Islet precursor cell (in vitro differentiated cells): ENCODE measurements around the gene NANOGP8.
"Not testable (repeated sequence)": the region's sequence is repeated elsewhere in the genome, so short reads cannot be mapped to it uniquely, and the experiment has no call there.

Source experiments
- DNase-seq: peaks from one replicate; pipeline ENCODE4 v3.0.0-alpha.2; 2018

Gene NANOGP8

GRCh38 chr15:35085176-35085919 lies at the start of gene NANOGP8:
TSS of gene NANOGP8 (minus strand) at chr15:35085295. CDS start at chr15:35085110, 185 bp downstream.
- not testable (repeated sequence) for DNase-seq

- no peak for DNase-seq
These were observed 49.2 kb upstream of the NANOGP8 start for GRCh38 chr15:35134299-35134698.

DNA sequence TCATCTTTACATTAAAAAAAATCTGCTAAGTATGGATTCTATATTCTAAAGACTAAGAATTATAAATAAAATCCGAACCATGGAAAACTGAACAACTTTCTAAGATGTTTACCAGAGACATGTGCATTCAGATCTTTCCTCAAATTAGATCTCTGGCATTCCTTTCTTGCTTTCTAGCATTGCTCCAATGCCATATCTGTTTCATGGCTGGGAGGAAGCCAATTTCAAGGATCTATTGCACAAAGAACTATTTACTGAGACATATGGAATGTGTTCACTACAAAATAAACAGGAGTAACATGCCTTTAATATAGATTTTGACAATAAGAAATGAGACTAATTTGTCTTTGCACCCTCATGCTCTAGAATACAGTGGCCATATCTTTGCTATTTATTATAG lies 45.1 kb upstream of the NANOGP8 start:
- DNase-seq: no peak

GRCh38 chr15:35129361-35129760 lies 44.3 kb upstream of the NANOGP8 start:
- no peak for DNase-seq

GRCh38 chr15:35127717-35128116 lies 42.6 kb upstream of the NANOGP8 start:
- no peak for DNase-seq

GRCh38 chr15:35126236-35126635 lies 41.1 kb upstream of the NANOGP8 start:
- DNase-seq: no peak

DNA sequence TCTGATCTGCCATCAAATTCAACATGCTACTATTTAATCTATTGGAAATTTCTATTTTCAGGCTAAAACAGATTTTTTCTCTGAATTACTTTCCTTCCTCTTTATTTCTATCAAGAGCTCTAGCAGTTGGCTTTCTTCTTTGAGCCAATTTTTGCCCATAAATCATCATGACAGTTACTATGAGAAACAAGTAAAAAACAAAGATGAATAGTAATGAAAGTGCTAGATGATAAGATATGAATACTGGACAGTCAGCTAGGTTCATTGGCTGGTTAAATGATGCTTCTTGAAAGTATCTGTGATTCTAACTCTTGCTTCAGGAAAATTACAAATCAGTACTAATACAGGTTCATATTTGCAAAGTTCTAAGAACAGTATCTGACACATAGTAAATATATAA lies 38.6 kb upstream of the NANOGP8 start:
- no peak for DNase-seq

- DNase-seq: no peak
These were observed 36.7 kb upstream of the NANOGP8 start for GRCh38 chr15:35121611-35122359.

DNA sequence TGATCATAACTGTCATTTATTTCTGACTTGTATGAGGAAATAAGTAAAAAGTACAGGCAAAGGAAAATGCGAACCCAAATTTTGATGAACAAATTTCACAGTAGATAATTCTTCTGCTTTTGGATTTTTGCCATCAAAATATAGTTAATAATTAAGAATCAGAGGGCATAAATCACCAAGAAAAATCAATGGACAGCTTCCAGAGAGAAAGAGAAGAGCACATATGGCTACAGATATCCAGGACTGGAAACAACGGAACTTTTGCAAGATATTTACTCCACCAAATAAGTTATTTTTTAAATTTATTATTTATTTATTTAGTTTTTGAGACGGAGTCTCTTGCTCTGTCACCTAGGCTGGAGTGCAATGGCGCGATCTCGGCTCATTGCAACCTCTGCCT lies 35.1 kb upstream of the NANOGP8 start:
- no peak for DNase-seq

DNA sequence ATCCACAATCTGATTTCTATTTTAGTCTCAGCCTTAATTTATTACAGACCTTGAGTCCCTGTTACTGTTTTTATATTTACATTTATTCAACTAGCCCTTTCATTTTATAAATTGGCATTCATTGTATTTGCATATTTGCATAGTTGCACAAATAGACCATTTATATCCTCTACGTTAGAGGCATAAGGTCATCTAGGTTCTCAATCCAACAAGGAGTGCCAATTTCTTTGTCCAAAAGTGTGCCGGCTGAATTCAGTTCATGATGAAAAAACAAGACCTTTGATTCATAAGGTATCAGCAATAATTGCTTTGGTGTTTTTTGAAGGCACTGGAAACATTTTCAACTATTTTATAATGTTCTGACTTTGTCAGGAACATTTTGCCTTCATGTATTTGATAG lies 33.9 kb upstream of the NANOGP8 start:
- no peak for DNase-seq

DNA sequence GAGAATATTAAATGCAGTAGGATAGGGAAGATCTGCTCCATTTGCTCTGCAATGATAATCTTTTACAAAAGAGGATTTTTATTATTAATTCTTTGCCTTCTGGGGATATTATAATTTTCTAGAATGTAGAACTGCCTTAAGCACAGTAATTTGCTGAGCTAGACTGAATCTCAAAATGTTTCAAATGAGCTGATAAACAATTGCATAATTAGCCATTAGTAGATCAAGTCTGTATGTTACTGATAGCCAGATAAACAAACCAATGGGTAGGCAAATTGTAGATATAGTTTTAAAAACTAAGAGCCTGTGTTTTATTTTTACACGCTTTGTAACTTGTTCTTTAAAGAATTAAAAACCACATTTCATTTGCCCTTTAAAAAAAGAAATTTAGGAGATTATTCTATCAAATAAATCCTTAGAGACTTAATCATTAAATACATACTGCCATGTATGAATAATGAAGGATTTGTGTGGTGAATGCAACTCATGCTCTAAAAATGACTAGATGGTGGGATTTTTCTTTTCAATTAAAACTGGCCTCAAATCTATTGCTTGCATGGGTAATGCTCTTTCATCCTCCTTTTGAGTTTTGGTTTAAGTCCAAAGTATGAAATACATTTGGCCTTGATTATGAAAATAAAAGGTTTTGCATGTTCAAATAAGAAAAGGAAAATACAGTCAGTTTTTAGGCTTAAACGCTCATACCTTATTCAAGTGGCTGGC lies 32.6 kb upstream of the NANOGP8 start:
- DNase-seq: no peak

DNA sequence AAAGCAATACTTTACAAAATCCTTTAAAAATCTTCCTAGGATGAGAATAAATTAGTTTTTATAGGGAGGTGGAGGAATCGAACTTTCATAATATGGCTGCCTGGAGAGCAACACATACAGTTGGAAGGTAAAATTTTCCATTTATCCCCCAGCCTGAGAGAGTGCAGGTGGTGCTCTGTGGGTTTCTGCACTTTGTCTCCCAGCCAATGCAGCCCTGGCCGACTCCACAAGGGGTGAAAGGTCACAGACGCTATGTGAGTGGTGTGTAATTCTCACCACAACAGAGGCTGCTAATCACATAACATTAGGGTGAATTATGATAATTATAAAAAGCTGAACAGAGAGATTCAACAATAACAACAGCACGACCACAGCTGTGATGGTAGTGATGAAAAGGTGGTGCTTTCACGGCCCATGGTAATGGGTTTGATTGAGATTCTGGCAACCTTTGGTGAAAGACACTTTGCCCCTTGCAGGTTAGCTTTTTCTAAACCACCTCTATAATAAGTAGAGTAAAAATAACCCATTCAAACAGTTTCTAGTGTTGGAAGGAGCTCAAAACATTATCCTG lies 30.1 kb upstream of the NANOGP8 start:
- DNase-seq: peak; percentile 55

DNA sequence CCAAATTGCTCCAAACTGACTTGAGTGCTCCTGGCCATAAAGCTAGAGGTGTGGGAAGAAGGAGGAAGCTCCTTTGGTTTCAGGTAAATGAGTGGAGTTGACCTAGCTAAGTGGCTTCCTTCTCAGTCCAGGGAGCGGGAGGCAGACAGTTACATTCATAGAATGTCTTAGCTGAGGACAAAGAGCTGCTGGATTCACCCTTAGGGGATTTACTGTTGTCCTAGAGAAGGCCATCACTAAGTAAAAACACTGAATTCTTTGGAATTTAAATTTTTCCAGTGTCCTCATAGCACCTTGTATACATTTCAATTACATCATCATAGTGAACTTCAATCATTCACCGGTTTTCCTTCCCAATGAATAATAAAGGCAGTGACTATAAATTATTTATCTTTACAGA lies 27.3 kb upstream of the NANOGP8 start:
- no peak for DNase-seq

- DNase-seq: no peak
These were observed 26.8 kb upstream of the NANOGP8 start for GRCh38 chr15:35111861-35112260.

GRCh38 chr15:35108453-35108852 lies 23.4 kb upstream of the NANOGP8 start:
- no peak for DNase-seq

DNA sequence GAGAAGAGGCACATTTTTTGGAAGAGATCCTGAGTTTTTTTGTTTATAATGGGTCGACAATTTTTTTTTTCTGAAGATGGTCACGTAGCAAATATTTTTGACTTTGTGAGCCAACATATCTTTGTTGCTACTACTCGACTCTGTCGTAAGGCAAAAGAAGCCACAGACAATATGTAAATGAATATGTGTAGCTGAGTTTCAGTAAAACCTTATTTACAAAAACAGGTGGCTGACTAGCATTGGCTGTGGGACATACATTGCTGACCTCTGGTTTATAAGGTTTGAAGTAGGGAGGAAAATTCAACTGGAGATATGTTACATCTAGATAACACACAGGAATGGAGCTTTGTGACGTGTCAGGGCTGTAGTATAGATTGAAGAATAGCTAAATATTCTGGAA lies 22.5 kb upstream of the NANOGP8 start:
- DNase-seq: no peak

DNA sequence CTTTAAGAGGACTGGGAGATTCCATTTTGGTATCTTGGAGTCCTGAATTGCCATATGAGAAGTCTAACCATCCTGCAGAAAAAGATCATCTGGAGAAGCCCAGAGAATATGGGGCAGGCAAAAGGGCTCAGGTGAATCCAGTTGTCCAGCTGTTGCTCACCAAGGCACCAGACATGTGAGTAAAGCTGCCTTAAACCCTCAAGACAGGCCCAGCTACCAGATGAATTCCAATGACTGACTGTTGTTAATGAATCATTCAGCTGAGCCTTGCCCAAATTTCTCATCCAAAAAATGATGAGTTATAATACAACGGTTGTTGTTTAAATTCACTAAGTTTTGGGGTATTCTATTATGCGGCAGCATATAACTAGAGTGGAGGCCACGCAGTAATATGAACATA lies 22.0 kb upstream of the NANOGP8 start:
- DNase-seq: no peak

DNA sequence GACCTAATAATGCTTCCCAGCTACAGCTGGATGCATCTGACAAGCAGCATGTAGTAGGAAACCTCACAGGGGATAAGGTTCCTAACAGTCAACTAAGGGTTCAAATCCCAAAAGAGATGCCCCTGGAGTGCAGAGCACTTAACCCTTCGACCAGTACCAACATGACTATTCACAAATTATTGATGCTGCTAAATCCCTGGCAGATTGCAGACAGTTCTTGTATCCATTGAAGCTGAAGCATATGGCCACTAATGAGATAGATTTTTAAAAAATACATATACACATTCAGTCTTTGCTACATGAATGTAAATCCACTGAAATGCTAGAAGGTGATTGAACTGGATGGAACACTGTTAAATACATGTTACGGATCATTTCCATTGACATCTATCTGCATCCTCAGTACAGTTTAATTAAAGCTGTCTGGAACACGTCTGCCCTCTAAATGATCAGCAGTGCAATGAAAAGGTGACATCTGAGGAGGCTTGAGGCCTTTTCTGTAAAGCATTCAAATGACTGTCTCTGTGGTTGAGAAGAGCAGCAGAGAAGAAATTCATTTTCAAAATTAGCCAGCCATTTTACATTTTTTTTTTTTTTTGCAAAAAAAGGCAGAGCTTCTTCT lies 19.5 kb upstream of the NANOGP8 start:
- no peak for DNase-seq

DNA sequence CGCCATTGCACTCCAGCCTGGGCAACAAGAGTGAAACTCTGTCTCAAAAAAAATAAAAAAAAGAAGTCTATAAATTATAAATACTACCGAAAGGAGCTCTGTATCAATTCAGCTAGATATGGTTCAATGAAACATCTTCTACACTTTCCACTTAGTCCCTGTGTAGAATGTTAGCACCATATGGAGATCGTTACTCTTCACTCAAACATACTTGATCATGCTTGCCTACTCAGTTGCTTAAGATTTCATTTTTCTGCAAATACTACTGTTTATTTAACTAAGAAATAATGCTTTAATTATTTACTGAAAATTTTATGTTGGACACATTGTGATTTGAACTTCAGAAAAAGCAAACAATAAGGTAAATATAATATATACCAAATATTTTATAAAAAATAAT lies 17.1 kb upstream of the NANOGP8 start:
- no peak for DNase-seq

GRCh38 chr15:35101335-35101734 lies 16.2 kb upstream of the NANOGP8 start:
- DNase-seq: no peak

DNA sequence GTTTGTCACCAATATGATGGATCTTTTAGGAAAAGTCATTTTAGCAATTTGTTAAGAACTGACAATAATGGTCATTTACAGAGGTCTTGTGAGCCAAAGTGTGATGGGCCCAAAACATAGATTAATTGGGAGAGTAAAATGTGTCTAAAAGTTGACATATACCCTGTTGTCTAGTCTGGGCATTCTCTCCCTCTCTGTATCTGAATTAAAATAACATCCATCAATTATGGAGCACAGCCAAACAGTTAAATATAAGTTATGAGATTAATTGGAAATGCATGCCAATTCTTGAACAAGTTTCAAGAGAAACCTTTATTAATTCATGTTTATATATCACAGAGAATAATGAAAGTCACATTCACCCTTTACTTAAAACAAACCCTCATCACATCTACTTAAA lies 13.6 kb upstream of the NANOGP8 start:
- DNase-seq: no peak

GRCh38 chr15:35095941-35096340 lies 10.8 kb upstream of the NANOGP8 start:
- DNase-seq: no peak

GRCh38 chr15:35092846-35093245 lies 7.8 kb upstream of the NANOGP8 start:
- DNase-seq: no peak
